Pancreas (tissue), 10 donors: ENCODE measurements around the gene SOCS3. TPM values are rescaled to one million over a fixed set of nuclear protein-coding genes. Genes with fewer than 3 reads are reported as not detected.

Source experiments
- ATAC-seq, 4 donors: fragments of 200-7000 bp; cut with Tn5 transposase; one replicate each; pipeline versions ENCODE4 v1.8.0 to v1.9.1; 2020; ENCODE audit warnings: mild to moderate bottlenecking in 4 of 4, moderate library complexity in 4 of 4
- DNase-seq, 6 donors: peaks; one replicate each; pipeline ENCODE4 v3.0.0-alpha.2; 2020
- FAIRE-seq: peaks from 2 replicates; lab custom pipeline; 2012; peaks lifted over from hg19 to GRCh38; lab: Jason Lieb, UNC
- H3K27ac ChIP-seq, 4 donors: fragments of 200-600 bp; sonication (generic); 1 replicate in 3 of 4; 2 replicates in 1 of 4; pipeline versions ENCODE4 v1.5.0 to v1.8.0; 2020
- H3K27me3 ChIP-seq, 4 donors: fragments of 200-600 bp; one replicate each; pipeline ENCODE4 v1.8.0; 2021
- H3K36me3 ChIP-seq, 3 donors: fragments of 200-600 bp; sonication (generic) in 1 of 3; one replicate each; pipeline versions ENCODE4 v1.5.0 to v1.8.0; 2020 to 2021
- H3K4me1 ChIP-seq, 3 donors: fragments of 200-600 bp; one replicate each; pipeline ENCODE4 v1.8.0; 2021
- H3K4me3 ChIP-seq, 4 donors: fragments of 200-600 bp; sonication (generic) in 2 of 4; one replicate each; pipeline versions ENCODE4 v1.5.0 to v1.8.0; 2020 to 2021
- H3K9me3 ChIP-seq, 4 donors: fragments of 200-600 bp; one replicate each; pipeline ENCODE4 v1.8.0; 2021
- WGBS, 2 donors: extraction: QIAGEN DNeasy Blood & Tissue Kit; methylation state at CpG; one replicate each; pipeline ENCODE4 v1.1.7; 2013; 5-methylcytosine and 5-hydroxymethylcytosine counted together
- intact Hi-C, 3 donors: fragments of 100-400 bp; cut with DNase I; formaldehyde crosslinking; loops; one replicate each; pipeline versions ENCODE4 v1.11.1 to v1.14.2; 2022
- polyA plus RNA-seq, 2 donors: library from polyadenylated mRNA; stranded (reverse); fragments of 200-250 nt; gene quantifications; one replicate each; pipeline ENCODE4 v1.2.3, GENCODE V29; 2013
- total RNA-seq, 6 donors: library from RNA; stranded (reverse); fragmentation: NEBNext Ultra II Directional in 4 of 6; extraction: Animal tissue kit (Norgen Biotek cat#: 25700) in 4 of 6; gene quantifications; one replicate each; pipeline versions ENCODE4 v1.2.1 to v1.2.4, GENCODE V29; 2021 to 2023
- TF ChIP-seq, protein P1 (sequence below), 4 donors: fragments of 200-600 bp; sonication (generic) in 3 of 4; IDR thresholded peaks; one replicate each; pipeline versions ENCODE4 v1.5.0 to v1.8.0; 2021; ENCODE audit warnings: antibody characterized with exemption in 4 of 4
- donor health status: healthy with polysubstance abuse.
- donor health status: DM: no; HTN: no; CAD: no; lungs with moderate emphysema.
- donor health status: DM: no; HTN: no; CAD: no.
- donor health status: control.
- donor health status: control.
- donor health status: Bipolar disorder and iron deficiency.
- donor health status: DM: yes; HTN: yes; CAD: no.
- donor health status: DM: no; HTN: no; CAD: no.
- donor health status: DM: no; HTN: no; CAD: no.
- donor health status: DM: yes; HTN: yes; CAD: no.

SOCS3 gene
- total and polyA plus RNA-seq, 8 donors: 5.7 to 53.3 (median 22.8) TPM

- no peak overlapping the region for H3K4me3 ChIP-seq
- no peaks in the 10 kb centered on the region for H3K27me3 ChIP-seq
- intact Hi-C loops: no loop called here
- no peaks in the 10 kb centered on the region for H3K9me3 ChIP-seq
- H3K27ac ChIP-seq: no peak overlapping the region
- FAIRE-seq: no peak
- ATAC-seq: no peak
- H3K36me3 ChIP-seq: peaks cover 3% of the 10 kb centered on the region in 3 donors
- H3K4me1 ChIP-seq: peaks cover 0 to 6% (median 5%) of the 10 kb centered on the region in 3 donors
- TF ChIP-seq, protein P1, sequence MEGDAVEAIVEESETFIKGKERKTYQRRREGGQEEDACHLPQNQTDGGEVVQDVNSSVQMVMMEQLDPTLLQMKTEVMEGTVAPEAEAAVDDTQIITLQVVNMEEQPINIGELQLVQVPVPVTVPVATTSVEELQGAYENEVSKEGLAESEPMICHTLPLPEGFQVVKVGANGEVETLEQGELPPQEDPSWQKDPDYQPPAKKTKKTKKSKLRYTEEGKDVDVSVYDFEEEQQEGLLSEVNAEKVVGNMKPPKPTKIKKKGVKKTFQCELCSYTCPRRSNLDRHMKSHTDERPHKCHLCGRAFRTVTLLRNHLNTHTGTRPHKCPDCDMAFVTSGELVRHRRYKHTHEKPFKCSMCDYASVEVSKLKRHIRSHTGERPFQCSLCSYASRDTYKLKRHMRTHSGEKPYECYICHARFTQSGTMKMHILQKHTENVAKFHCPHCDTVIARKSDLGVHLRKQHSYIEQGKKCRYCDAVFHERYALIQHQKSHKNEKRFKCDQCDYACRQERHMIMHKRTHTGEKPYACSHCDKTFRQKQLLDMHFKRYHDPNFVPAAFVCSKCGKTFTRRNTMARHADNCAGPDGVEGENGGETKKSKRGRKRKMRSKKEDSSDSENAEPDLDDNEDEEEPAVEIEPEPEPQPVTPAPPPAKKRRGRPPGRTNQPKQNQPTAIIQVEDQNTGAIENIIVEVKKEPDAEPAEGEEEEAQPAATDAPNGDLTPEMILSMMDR (IDR thresholded peaks at IDR 0.05): no peak
- DNase-seq: no peak
- WGBS, 2 donors: 92 to 96% methylated on average over 4 of the region's 4 CpGs
Measured at GRCh38 chr17:78393575-78393974, 33.7 kb upstream of the SOCS3 start.

- TF ChIP-seq, protein P1 (IDR thresholded peaks at IDR 0.05): no peak
- intact Hi-C loops: no loop called here
- FAIRE-seq (no peak), ATAC-seq (no peak), DNase-seq (peak in 1 of 6 donors; percentile 7)
- 94% methylated on average over 6 of the region's 6 CpGs for WGBS, 2 donors
- Histone ChIP-seq H3K27me3 (no peaks in the 10 kb centered on the region), H3K4me3 (no peak overlapping the region), H3K9me3 (no peaks in the 10 kb centered on the region), H3K36me3 (no peaks in the 10 kb centered on the region), H3K4me1 (peaks cover 0 to 6% (median 5%) of the 10 kb centered on the region in 3 donors), H3K27ac (no peak overlapping the region)
Measured at GRCh38 chr17:78392295-78392694, 32.4 kb upstream of the SOCS3 start.

DNA sequence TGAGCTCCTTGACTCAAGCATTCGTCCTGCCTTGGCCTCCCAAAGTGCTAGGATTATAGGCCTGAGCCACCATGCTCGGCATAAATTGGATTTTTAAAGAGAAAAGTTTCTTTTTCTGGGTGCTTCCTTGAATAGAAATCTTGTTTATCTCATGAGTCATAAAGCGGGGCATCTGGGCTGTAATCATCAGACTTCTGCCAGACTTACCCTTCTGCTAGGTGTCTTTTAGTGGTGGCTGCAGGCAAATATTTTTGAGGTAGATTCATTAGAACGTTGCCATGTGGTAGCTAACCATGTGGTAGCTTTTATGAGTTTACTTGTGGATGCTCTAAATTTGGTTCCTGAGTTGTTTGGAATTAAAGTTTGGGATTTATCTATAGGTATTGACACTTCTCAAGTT lies 32.0 kb upstream of the SOCS3 start:
- Histone ChIP-seq H3K4me1 (peaks cover 0 to 6% (median 5%) of the 10 kb centered on the region in 3 donors), H3K27me3 (no peaks in the 10 kb centered on the region), H3K9me3 (no peaks in the 10 kb centered on the region), H3K4me3 (no peak overlapping the region), H3K27ac (no peak overlapping the region), H3K36me3 (no peaks in the 10 kb centered on the region)
- DNase-seq: no peak
- TF ChIP-seq, protein P1 (IDR thresholded peaks at IDR 0.05): no peak
- intact Hi-C loops: no loop called here
- 74 to 79% methylated on average over 4 of the region's 4 CpGs for WGBS, 2 donors
- no peak for FAIRE-seq
- no peak for ATAC-seq

- H3K27ac ChIP-seq: no peak overlapping the region
- WGBS, 2 donors: 92 to 96% methylated on average over 11 of the region's 11 CpGs
- TF ChIP-seq, protein P1 (IDR thresholded peaks at IDR 0.05): no peak
- intact Hi-C loops: no loop called here
- peak in 1 of 6 donors; percentile 10 for DNase-seq
- no peaks in the 10 kb centered on the region for H3K4me1 ChIP-seq
- no peaks in the 10 kb centered on the region for H3K27me3 ChIP-seq
- FAIRE-seq: no peak
- ATAC-seq: no peak
- no peak overlapping the region for H3K4me3 ChIP-seq
- no peaks in the 10 kb centered on the region for H3K9me3 ChIP-seq
- H3K36me3 ChIP-seq: no peaks in the 10 kb centered on the region
Measured at GRCh38 chr17:78391051-78391431, 31.2 kb upstream of the SOCS3 start.

DNA sequence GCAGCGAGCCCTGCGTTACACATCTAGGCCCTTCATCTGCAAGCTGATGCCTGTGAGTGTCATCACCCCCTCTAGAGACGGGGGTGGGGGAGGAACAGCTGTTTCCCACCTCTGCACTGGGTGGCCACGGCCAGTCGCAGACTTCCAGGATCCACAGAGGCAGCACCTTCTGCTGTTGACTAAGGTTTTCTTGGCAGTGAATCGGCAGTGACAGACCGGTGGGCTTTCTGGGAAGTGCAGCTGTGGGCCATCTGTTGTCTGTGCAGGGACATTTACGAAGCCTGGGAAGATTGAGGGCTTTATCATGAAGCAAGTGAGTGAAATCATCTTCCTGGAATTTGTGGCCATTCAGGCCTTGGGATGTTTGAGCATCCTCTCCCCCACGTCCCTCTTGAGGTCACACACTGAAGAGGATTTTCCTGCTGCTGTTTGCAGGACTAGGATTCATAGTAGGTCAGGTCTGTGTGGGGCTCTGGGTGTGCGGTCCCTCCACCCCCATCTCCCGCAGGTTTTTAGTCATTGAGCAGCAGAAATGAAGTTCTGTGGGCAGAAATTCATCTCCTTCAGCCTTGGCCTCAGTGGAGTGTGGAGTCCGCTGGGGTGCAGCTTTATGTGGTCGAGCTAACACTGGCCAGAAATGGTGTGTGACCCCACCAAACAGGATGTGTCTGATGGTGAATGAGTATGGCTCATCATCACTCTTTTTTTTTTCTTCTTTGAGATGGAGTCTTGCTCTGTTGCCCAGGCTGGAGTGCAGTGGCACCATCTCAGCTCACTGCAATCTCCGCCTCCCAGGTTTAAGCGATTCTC lies 30.6 kb upstream of the SOCS3 start:
- ATAC-seq (peak in 1 of 4 donors; percentile 35), DNase-seq (peak in 1 of 6 donors; percentile 22), FAIRE-seq (no peak)
- H3K4me1 ChIP-seq: peaks cover 0 to 3% (median 0%) of the 10 kb centered on the region in 3 donors
- H3K9me3 ChIP-seq: no peaks in the 10 kb centered on the region
- intact Hi-C loops: no loop called here
- H3K27me3 ChIP-seq: no peaks in the 10 kb centered on the region
- H3K27ac ChIP-seq: peak overlapping the region in 1 of 4 donors; percentile 66
- H3K36me3 ChIP-seq: no peaks in the 10 kb centered on the region
- 68 to 76% methylated on average over 15 of the region's 15 CpGs for WGBS, 2 donors
- TF ChIP-seq, protein P1 (IDR thresholded peaks at IDR 0.05): no peak
- no peak overlapping the region for H3K4me3 ChIP-seq
